Measurements from ENCODE around the gene BACH2.

DNA sequence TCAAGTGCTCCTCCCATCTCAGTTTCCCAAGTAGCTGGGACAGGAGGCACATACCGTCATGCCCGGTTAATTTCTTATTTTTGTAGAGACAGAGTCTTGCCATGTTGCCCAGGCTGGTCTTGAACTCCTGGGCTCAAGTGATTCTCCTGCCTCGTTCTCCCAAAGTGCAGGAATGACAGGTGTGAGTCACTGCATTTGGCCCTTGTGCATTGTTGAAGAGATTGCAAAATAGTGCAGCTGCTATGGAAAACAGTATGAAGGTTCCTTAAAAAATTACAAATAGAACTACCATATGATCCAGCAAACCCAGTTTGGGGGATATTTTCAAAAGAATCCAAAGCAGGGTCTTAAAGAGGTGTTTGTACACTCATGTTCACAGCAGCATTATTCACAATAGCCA lies 333.3 kb downstream of the BACH2 start:
- TF ChIP-seq, protein P1, sequence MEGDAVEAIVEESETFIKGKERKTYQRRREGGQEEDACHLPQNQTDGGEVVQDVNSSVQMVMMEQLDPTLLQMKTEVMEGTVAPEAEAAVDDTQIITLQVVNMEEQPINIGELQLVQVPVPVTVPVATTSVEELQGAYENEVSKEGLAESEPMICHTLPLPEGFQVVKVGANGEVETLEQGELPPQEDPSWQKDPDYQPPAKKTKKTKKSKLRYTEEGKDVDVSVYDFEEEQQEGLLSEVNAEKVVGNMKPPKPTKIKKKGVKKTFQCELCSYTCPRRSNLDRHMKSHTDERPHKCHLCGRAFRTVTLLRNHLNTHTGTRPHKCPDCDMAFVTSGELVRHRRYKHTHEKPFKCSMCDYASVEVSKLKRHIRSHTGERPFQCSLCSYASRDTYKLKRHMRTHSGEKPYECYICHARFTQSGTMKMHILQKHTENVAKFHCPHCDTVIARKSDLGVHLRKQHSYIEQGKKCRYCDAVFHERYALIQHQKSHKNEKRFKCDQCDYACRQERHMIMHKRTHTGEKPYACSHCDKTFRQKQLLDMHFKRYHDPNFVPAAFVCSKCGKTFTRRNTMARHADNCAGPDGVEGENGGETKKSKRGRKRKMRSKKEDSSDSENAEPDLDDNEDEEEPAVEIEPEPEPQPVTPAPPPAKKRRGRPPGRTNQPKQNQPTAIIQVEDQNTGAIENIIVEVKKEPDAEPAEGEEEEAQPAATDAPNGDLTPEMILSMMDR (IDR thresholded peaks at IDR 0.05): no peak
- TF ChIP-seq POLR2AphosphoS5 (IDR thresholded peaks at IDR 0.05) (no peak), POLR2A (IDR thresholded peaks at IDR 0.05; ENCODE audit: low read depth) (no peak), EP300 (IDR thresholded peaks at IDR 0.05) (no peak)
